Stimulated activated memory B cell treated with anti-CD40 and anti-IgM and Interleukin-4, amounts not matched to agents 10 μg/mL and 1 μg/mL and 100 μg/mL, for 72 hours (primary cell): ENCODE results near the gene ATP8B1.
A peak's percentile ranks its signal among the peaks of the same experiment; 100 is the strongest.

ENCODE experiments used
- ATAC-seq: fragments of 150-1000 bp; cut with Tn5 transposase; 2 replicates; pipeline ENCODE4 v1.10.0; 2021
- H3K27ac Mint-ChIP-seq: one replicate; pipeline ENCODE4 v1.8.0; 2022; ENCODE audit warnings: mild to moderate bottlenecking, mixed read lengths
- H3K27me3 Mint-ChIP-seq: one replicate; pipeline ENCODE4 v1.8.0; 2022; ENCODE audit warnings: mixed read lengths
- H3K36me3 Mint-ChIP-seq: one replicate; pipeline ENCODE4 v1.8.0; 2022; ENCODE audit warnings: mixed read lengths
- H3K4me1 Mint-ChIP-seq: one replicate; pipeline ENCODE4 v1.8.0; 2022; ENCODE audit warnings: mixed read lengths
- H3K4me3 Mint-ChIP-seq: one replicate; pipeline ENCODE4 v1.8.0; 2022; ENCODE audit warnings: mild to moderate bottlenecking, moderate library complexity, mixed read lengths
- H3K9me3 Mint-ChIP-seq: one replicate; pipeline ENCODE4 v1.8.0; 2022; ENCODE audit warnings: mixed read lengths

Gene ATP8B1

GRCh38 chr18:57806201-57806977 lies 3.3 kb upstream of the ATP8B1 start:
- no peak overlapping the region for H3K27ac Mint-ChIP-seq
- no peak for ATAC-seq
- no peak overlapping the region for H3K4me3 Mint-ChIP-seq
- peaks cover 3% of the 10 kb centered on the region for H3K36me3 Mint-ChIP-seq
- peaks cover 23% of the 10 kb centered on the region for H3K4me1 Mint-ChIP-seq
- H3K9me3 Mint-ChIP-seq, result peaks cover 3% of the 10 kb centered on the region
- peaks cover 22% of the 10 kb centered on the region for H3K27me3 Mint-ChIP-seq

- no peak overlapping the region for H3K27ac Mint-ChIP-seq
- H3K36me3 Mint-ChIP-seq, result no peaks in the 10 kb centered on the region
- peaks cover 31% of the 10 kb centered on the region for H3K27me3 Mint-ChIP-seq
- H3K4me3 Mint-ChIP-seq, result no peak overlapping the region
- peaks cover 26% of the 10 kb centered on the region for H3K4me1 Mint-ChIP-seq
- ATAC-seq, result no peak
- H3K9me3 Mint-ChIP-seq, result no peaks in the 10 kb centered on the region
Measured at GRCh38 chr18:57805117-57805516, 2.0 kb upstream of the ATP8B1 start.

GRCh38 chr18:57804557-57804956 lies 1.4 kb upstream of the ATP8B1 start:
- Mint-ChIP-seq H3K4me1 (peaks cover 26% of the 10 kb centered on the region), H3K27me3 (peaks cover 36% of the 10 kb centered on the region), H3K4me3 (no peak overlapping the region), H3K27ac (no peak overlapping the region), H3K9me3 (no peaks in the 10 kb centered on the region), H3K36me3 (no peaks in the 10 kb centered on the region)
- no peak for ATAC-seq

GRCh38 chr18:57802213-57803102 lies 657 bp downstream of the ATP8B1 start:
- Mint-ChIP-seq H3K9me3 (no peaks in the 10 kb centered on the region), H3K4me3 (peak overlapping the region; percentile 84), H3K36me3 (no peaks in the 10 kb centered on the region), H3K27me3 (peaks cover 48% of the 10 kb centered on the region), H3K4me1 (peaks cover 26% of the 10 kb centered on the region), H3K27ac (peak overlapping the region; percentile 35)
- ATAC-seq, result peak; percentile 77

- H3K27ac Mint-ChIP-seq, result peak overlapping the region; percentile 35
- H3K9me3 Mint-ChIP-seq, result no peaks in the 10 kb centered on the region
- ATAC-seq, result peak; percentile 4
Measured at GRCh38 chr18:57801761-57802212, 1.3 kb downstream of the ATP8B1 start.

GRCh38 chr18:57801325-57801724 lies 1.8 kb downstream of the ATP8B1 start:
- Mint-ChIP-seq H3K4me3 (peak overlapping the region; percentile 84), H3K27me3 (peaks cover 48% of the 10 kb centered on the region), H3K9me3 (no peaks in the 10 kb centered on the region), H3K36me3 (no peaks in the 10 kb centered on the region), H3K4me1 (peaks cover 26% of the 10 kb centered on the region), H3K27ac (peak overlapping the region; percentile 35)
- ATAC-seq, result no peak

More at GRCh38 chr18:57801761-57802212, 1.3 kb downstream of the ATP8B1 start:
- Mint-ChIP-seq H3K27me3 (peaks cover 48% of the 10 kb centered on the region), H3K36me3 (no peaks in the 10 kb centered on the region), H3K4me1 (peaks cover 26% of the 10 kb centered on the region), H3K4me3 (peak overlapping the region; percentile 84)

- no peak for ATAC-seq
- H3K4me3 Mint-ChIP-seq, result no peak overlapping the region
Measured at GRCh38 chr18:57798713-57799373, 4.3 kb downstream of the ATP8B1 start.

GRCh38 chr18:57797209-57797651 lies 5.9 kb downstream of the ATP8B1 start:
- H3K36me3 Mint-ChIP-seq, result peaks cover 21% of the 10 kb centered on the region
- no peak for ATAC-seq
- H3K4me3 Mint-ChIP-seq, result no peak overlapping the region
- H3K9me3 Mint-ChIP-seq, result peaks cover 3% of the 10 kb centered on the region
- no peak overlapping the region for H3K27ac Mint-ChIP-seq
- peaks cover 12% of the 10 kb centered on the region for H3K4me1 Mint-ChIP-seq
- peaks cover 35% of the 10 kb centered on the region for H3K27me3 Mint-ChIP-seq

More at GRCh38 chr18:57798713-57799373, 4.3 kb downstream of the ATP8B1 start:
- H3K36me3 Mint-ChIP-seq, result peaks cover 11% of the 10 kb centered on the region
- no peak overlapping the region for H3K27ac Mint-ChIP-seq
- H3K9me3 Mint-ChIP-seq, result peaks cover 3% of the 10 kb centered on the region
- peaks cover 20% of the 10 kb centered on the region for H3K4me1 Mint-ChIP-seq
- peaks cover 39% of the 10 kb centered on the region for H3K27me3 Mint-ChIP-seq

GRCh38 chr18:57794951-57795728 lies 8.0 kb downstream of the ATP8B1 start:
- Mint-ChIP-seq H3K4me1 (no peaks in the 10 kb centered on the region), H3K27me3 (peaks cover 18% of the 10 kb centered on the region), H3K4me3 (no peak overlapping the region), H3K36me3 (peaks cover 29% of the 10 kb centered on the region), H3K27ac (no peak overlapping the region), H3K9me3 (peaks cover 3% of the 10 kb centered on the region)
- no peak for ATAC-seq

- no peaks in the 10 kb centered on the region for H3K4me1 Mint-ChIP-seq
Measured at GRCh38 chr18:57793302-57793986, 9.7 kb downstream of the ATP8B1 start.

GRCh38 chr18:57792631-57793301 lies 10.3 kb downstream of the ATP8B1 start:
- H3K4me1 Mint-ChIP-seq, result no peaks in the 10 kb centered on the region
- H3K9me3 Mint-ChIP-seq, result peaks cover 3% of the 10 kb centered on the region
- ATAC-seq, result no peak
- H3K27ac Mint-ChIP-seq, result no peak overlapping the region
- H3K27me3 Mint-ChIP-seq, result peaks cover under 1% of the 10 kb centered on the region
- H3K36me3 Mint-ChIP-seq, result peaks cover 34% of the 10 kb centered on the region
- no peak overlapping the region for H3K4me3 Mint-ChIP-seq

More at GRCh38 chr18:57793302-57793986, 9.7 kb downstream of the ATP8B1 start:
- no peak overlapping the region for H3K4me3 Mint-ChIP-seq
- ATAC-seq, result no peak
- peaks cover 34% of the 10 kb centered on the region for H3K36me3 Mint-ChIP-seq
- H3K9me3 Mint-ChIP-seq, result peaks cover 3% of the 10 kb centered on the region
- H3K27me3 Mint-ChIP-seq, result peaks cover 7% of the 10 kb centered on the region
- H3K27ac Mint-ChIP-seq, result no peak overlapping the region

GRCh38 chr18:57791911-57792310 lies 11.2 kb downstream of the ATP8B1 start:
- Mint-ChIP-seq H3K9me3 (peaks cover 3% of the 10 kb centered on the region), H3K36me3 (peaks cover 34% of the 10 kb centered on the region), H3K27ac (no peak overlapping the region), H3K4me1 (no peaks in the 10 kb centered on the region), H3K27me3 (no peaks in the 10 kb centered on the region), H3K4me3 (no peak overlapping the region)
- ATAC-seq, result no peak

GRCh38 chr18:57791192-57791591 lies 11.9 kb downstream of the ATP8B1 start:
- Mint-ChIP-seq H3K4me1 (no peaks in the 10 kb centered on the region), H3K36me3 (peaks cover 34% of the 10 kb centered on the region), H3K9me3 (peaks cover 3% of the 10 kb centered on the region), H3K27ac (no peak overlapping the region), H3K27me3 (no peaks in the 10 kb centered on the region), H3K4me3 (no peak overlapping the region)
- ATAC-seq, result no peak
